Thyroid gland (tissue), 4 donors: ENCODE results near the gene SLAMF7.

Experiments used
- POLR2A ChIP-seq, 2 donors: fragments of 450-650 bp; IDR thresholded peaks; one replicate each; pipeline ENCODE4 v1.6.1; 2017; ENCODE audit warnings: antibody characterized with exemption in 2 of 2, mild to moderate bottlenecking in 2 of 2, moderate library complexity in 1 of 2
- TF ChIP-seq, protein P1 (sequence below), 6 experiments: fragments of 200-600 bp in 3 of 6; fragments of 450-650 bp in 3 of 6; sonication (generic) in 3 of 6; IDR thresholded peaks; one replicate each; pipeline ENCODE4 v1.5.1; 2016 to 2019; ENCODE audit warnings: antibody characterized with exemption in 6 of 6, mild to moderate bottlenecking in 2 of 6, inconsistent platforms in 1 of 6, moderate library complexity in 1 of 6

DNA sequence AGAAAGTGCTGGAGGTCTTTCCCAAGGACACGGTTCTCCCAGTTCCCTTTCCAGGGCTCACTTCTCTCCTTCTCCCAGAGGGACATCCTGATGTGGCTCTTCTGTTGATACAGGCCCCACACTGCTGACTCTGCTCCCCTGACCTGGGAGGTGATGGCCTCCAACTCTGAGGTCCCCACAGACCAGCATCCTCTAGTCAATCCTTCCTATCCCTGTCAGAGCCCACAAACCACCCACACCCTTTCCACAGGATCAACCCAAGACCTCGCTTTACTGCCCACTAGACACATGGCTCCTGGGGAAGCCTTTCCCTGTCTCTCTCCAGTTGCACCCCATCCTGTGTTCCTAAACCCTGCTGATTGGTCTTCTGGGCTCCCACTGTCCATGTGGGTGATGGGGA is 11.6 kb downstream of the SLAMF7 start:
- TF ChIP-seq, protein P1, sequence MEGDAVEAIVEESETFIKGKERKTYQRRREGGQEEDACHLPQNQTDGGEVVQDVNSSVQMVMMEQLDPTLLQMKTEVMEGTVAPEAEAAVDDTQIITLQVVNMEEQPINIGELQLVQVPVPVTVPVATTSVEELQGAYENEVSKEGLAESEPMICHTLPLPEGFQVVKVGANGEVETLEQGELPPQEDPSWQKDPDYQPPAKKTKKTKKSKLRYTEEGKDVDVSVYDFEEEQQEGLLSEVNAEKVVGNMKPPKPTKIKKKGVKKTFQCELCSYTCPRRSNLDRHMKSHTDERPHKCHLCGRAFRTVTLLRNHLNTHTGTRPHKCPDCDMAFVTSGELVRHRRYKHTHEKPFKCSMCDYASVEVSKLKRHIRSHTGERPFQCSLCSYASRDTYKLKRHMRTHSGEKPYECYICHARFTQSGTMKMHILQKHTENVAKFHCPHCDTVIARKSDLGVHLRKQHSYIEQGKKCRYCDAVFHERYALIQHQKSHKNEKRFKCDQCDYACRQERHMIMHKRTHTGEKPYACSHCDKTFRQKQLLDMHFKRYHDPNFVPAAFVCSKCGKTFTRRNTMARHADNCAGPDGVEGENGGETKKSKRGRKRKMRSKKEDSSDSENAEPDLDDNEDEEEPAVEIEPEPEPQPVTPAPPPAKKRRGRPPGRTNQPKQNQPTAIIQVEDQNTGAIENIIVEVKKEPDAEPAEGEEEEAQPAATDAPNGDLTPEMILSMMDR (IDR thresholded peaks at IDR 0.05): no peak
- no peak for TF ChIP-seq POLR2A (IDR thresholded peaks at IDR 0.05)
